Activated T-cell treated with anti-CD3 and anti-CD28 coated beads for 1 hour (primary cell): ENCODE data around the gene GSTA1.
"Not testable (repeated sequence)": the region's sequence is repeated elsewhere in the genome, so short reads cannot be mapped to it uniquely, and the experiment has no call there.

ENCODE experiments used
- DNase-seq: peaks from one replicate; pipeline ENCODE4 v3.0.0-alpha.2; 2020; ENCODE audit warnings: low read depth

GSTA1 gene

DNA sequence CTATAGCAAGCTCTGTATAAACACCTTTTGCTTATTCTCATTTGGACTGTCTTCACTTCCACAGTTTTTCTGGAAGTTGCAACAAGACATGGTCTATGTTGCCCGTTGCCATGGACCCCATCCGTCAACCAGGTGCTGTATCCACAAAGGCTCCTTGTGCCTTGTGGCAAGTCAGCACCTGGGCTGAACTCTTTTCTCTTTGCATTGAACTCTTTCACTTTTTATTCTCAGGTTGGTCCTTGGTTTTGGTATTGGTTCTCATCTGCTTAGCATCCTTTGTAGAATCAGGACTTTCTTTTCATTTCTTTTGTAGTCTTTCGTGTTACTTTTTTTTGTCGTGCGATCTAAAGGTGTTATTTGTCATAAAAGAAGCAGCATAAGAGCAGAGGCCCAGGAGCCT lies 5.0 kb upstream of the GSTA1 start:
- no peak for DNase-seq

DNA sequence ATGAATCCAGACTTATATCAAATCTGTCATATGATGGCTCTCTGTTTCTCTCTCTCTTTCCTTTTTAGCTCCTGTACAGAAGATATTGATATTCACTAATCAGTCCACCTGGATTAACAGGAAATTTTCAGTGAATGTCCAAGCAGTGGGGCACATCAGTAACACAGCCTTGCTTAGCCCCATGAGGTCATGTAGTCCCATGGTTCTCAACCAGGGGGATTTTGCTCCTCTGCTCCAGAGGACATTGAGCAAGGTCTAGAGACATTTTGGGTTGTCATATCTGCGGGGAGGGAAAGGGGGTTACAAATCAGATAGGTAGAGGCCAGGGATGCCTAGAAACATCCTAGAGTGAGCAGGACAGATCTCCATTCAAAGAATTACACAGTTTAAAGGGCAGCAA lies 810 bp downstream of the GSTA1 start:
- DNase-seq: no peak

DNA sequence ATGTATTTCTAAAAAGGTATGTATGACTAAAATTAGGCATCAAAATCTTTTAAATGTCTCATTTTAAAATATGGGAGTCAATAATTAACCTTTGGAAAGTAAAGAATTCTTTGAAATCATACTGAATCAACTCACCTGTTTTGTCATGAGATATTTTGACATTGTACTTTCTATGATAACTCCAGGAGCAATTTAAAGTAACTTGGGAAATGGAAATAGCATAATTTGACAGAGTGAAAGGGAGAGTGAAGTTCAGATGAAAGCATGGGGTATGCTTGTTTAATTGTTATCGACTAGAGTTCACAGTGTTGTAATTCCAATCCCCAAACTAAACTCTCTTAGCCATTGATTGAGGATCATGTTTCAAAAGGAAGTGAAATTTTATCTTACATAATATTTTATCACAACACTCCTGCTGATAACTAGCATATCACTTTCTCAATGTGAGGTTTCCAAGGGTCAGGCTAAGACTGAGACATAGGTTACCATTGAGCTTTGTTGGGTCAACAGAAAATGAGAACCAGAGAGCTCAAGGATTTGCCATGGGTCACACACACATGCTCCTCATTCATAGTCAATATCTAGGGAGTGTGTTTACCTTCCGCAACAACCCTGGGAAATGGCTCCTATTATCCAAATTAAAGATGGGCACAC lies 2.3 kb downstream of the GSTA1 start:
- no peak for DNase-seq

- DNase-seq: not testable (repeated sequence)
These were observed 4.3 kb downstream of the GSTA1 start for GRCh38 chr6:52799272-52799671.

DNA sequence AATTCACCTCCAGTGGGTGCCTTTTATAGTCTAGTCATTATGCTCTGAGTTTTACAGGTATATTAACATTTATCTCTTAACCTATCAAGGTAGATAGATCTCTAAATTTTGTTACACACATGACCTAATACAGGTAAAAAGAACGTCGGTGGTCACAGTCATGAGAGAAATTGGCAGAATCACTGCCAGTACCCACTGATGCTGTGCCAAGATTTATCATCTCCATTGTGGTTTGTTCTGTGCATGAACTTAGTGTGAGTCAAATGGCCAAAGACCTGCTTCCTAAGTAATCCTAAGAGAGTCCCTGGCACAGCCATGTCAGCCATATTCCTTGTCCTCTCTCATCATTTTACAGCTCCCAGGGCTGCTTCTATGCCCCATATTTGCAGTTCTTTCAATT lies 9.2 kb downstream of the GSTA1 start:
- DNase-seq: not testable (repeated sequence)

DNA sequence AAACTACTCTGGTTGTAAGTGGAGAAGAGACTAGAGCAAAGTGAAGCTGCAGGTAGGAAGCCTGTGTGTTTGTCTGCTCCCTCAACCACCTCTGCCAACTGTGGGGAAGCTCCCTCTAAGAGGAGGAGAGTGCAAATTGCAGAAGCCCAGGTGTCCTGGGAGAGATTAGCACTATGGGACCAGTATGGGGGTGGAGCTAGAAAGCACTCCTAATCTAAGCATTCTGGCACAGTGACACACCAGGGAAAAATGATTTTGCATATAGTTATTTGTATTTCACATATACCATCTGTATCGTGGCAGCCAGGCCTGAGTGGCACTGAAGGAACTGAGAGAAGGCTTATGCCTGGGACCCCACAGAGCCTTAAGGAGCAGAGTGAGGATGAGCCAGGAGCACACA lies 12.8 kb downstream of the GSTA1 start:
- no peak for DNase-seq

DNA sequence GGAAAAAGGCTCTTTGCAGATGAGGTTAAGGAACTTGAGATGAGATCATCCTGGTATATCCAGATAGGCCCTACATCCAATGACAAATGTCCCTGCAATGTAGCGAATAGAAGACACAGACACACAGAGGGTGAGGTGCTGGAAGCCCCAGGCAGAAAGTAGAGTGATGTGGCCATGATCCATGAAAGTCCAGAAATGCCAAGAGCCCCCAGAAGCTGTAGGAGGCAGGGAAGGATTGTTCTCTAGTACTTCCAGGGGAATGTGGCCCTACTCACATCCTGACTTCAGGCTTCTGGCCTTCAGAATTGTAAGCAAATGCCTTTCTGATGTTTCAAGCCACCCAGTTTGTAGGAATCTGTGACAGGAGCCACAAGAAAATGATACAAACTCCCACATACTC lies 14.0 kb downstream of the GSTA1 start:
- not testable (repeated sequence) for DNase-seq

DNA sequence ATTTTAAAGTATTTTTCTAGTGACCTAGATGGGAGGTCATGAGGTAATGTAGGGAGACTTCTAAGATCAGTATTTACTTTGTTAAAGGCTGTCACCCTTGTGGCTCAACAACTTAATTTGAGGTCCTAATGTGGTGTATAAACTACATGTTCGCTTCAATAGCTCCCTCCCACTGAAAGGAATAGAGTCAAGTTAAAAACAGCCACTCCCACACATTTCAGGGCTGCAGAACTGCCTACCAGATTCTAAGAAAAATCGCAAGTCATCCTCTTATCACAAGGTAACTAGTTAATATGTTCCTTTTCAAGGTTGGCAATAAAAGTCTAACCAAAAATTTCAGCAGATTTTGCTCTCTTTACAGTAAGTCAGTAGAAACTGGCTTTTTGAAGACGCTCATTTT lies 15.1 kb downstream of the GSTA1 start:
- no peak for DNase-seq

DNA sequence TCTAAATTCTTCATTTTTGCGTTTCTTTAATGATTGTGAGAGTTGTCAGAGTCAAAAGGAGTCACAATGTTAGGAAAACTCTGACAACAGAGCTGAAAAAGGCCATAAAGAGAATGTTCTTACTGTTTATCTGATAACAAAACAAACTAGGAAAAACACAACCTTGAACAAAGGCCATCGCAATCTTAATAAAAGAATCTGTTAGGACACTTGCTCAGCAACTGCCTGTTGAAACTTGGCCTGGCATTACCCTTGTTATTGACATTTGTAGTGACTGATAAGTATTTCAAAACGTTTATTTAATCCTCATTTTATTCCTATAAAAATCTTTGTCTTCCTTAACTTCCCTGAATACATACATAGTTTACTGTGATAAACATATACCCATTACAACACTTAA lies 15.7 kb downstream of the GSTA1 start:
- no peak for DNase-seq

DNA sequence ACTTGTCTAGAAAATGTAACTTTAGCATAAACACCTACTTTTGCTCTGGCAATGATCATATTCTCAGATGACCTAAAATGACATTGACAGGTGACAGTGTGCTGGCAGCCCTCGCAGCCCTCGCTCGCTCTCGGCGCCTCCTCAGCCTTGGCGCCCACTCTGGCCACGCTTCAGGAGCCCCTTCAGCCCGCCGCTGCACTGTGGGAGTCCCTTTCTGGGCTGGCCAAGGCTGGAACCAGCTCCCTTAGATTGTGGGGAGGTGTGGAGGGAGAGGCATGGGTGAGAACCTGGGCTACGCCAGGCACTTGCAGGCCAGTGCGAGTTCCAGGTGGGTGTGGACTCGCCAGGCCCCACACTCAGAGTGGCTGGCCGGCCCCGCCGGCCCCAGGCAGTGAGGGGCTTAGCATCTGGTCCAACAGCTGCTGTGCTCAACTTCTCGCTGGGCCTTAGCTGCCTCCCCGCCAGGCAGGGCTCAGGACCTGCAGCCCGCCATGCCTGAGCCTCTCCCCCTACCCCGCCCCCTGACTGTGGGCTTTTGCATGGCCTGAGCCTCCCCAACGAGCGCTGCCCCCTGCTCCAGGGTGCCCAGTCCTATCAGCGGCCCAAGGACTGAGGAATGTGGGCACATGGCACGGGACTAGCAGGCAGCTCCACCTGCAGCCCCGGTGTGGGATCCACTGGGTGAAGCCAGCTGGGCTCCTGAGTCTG lies 17.2 kb downstream of the GSTA1 start:
- no peak for DNase-seq

DNA sequence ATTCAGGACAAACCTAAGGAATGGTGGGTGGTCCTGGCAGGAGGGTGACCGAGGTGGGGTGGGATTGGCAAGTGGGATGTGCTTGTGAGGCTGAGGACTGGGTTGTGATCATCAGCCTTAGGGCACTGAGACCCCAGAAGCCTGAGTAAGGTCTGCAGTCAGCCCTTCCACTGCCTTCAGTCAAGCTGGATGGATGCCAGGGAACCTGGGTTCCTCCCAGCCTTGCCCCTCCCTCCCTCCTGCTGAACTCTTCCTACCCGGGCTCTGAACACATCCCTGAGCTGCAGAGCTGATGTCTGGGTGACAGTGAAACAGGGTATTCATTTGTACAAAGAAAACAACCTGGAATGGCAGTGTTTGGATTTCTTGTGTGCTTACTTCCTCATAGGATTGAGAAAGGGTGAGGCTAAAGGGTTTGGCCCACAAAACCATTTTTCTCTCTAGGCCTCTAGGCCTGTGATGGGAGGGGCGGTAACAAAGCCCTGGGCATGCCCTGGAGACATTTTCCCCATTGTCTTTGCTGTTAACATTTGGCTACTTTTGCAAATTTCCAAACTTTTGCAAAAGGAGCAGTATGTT lies 20.8 kb downstream of the GSTA1 start:
- not testable (repeated sequence) for DNase-seq

DNA sequence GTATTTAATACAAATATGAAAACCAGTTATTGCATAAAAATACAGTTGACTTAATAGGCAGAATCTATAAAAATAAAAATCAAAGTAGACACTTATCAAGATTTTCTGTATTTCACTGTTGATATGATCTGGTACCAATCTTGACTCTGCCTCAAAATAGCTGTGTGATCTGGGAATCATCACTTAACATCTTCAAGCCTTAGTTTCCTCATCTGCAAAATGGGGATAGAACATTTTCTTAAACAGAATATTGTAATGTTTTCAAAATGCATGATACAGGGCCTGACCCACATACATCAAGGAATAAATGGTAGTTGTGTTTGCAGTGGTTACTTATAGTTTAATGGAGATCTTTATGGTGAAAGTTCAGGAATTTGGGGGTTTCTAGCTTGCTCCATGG lies 21.4 kb downstream of the GSTA1 start:
- not testable (repeated sequence) for DNase-seq

DNA sequence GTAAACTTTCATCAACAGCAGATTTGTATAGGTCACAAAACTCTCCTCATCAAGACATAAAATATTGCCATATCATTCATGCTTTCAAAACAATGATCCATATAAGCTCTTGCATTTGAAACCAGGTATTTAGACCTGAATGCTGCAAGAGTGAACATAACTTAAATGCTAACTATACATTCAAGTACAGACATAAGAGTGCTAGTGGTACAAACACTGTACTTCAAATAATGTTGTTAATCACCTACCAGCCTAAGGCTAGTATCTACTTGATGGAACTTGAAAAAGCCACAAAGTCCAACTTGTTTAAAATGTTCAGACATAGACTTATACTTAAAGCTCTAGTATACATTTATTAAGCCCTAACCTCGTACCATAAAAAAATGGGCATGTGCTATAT lies 24.4 kb downstream of the GSTA1 start:
- no peak for DNase-seq

DNA sequence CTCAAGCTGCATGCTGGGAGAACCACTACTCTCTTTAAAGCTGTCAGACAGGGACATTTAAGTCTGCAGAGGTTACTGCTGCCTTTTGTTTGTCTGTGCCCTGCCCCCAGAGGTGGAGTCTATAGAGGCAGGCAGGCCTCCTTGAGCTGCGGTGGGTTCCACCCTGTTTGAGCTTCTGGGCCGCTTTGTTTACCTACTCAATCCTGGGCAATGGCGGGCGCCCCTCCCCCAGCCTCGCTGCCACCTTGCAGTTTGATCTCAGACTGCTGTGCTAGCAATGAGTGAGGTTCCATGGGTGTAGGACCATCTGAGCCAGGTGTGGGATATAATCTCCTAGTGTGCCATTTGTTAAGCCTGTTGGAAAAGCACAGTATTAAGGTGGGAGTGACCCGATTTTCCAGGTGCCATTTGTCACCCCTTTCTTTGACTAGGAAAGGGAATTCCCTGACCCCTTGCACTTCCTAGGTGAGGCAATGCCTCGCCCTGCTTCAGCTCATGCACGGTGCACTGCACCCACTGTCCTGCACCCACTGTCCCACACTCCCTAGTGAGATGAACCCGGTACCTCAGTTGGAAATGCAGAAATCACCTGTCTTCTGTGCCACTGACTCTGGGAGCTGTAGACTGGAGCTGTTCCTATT lies 26.8 kb downstream of the GSTA1 start:
- DNase-seq: not testable (repeated sequence)

- DNase-seq: not testable (repeated sequence)
These were observed 34.2 kb downstream of the GSTA1 start for GRCh38 chr6:52769399-52769798.

DNA sequence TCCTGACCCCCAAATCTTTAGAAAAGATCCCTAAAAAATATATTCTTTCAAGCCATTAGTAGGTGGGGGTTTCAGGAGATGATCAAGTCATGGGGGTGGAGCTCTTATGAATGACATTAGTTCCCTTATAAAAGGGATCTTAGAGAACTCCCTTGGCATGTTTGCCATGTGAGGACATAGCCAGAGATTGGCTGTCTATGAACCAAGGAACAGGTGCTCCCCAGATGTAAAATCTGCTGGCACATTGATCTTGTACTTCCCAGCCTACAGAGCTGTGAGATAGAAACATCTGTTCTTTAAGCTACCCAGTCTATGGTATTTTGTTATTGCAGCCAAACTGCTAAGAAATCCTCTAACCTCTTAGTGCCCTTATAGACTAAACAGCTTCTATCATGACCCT lies 36.0 kb downstream of the GSTA1 start:
- not testable (repeated sequence) for DNase-seq

- not testable (repeated sequence) for DNase-seq
These were observed 40.2 kb downstream of the GSTA1 start, which contains the start of gene GSTA2 for GRCh38 chr6:52763322-52763916. Gene GSTA2, minus strand, starts transcription at chr6:52763475. Its CDS starts 5,528 bp downstream, at chr6:52757947.

- DNase-seq: not testable (repeated sequence)
These were observed 41.7 kb downstream of the GSTA1 start for GRCh38 chr6:52761673-52762491.

- no peak for DNase-seq
These were observed 43.4 kb downstream of the GSTA1 start for GRCh38 chr6:52760105-52760765.

DNA sequence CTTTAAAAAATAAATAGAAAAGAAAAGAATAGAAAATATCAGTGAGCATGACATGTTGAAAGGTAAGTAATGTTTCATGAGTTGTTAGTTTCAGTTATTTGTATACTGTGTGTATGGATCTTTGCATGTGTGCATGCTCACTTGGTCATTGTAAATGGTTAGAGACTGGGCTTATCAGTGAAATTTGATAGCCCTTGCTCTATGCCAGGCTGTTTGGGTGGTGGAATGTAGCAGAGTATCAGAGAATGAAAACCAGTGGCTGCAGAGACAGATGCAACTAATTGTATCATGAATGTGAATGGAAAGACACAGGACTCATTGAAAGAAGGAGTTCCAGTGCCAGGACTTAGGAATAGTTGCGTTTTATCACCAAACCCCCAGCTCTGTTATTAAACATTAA lies 44.5 kb downstream of the GSTA1 start:
- DNase-seq: no peak
